ENCODE data around the gene ALK. TPM values are rescaled to one million over a fixed set of nuclear protein-coding genes. Genes with fewer than 3 reads are reported as not detected.

Gene ALK
- total and polyA plus RNA-seq, 2 experiments from 2014 or later: 0.35 TPM; not detected in 1

- H3F3A ChIP-seq (replicated peaks; ENCODE audit: low read depth): no peaks in the 10 kb centered on the region
- no peak overlapping the region for H3K27ac ChIP-seq (ENCODE audit: low read depth)
- no peaks in the 10 kb centered on the region for H3K27me3 ChIP-seq (ENCODE audit: insufficient read depth)
- H3K27ac Mint-ChIP-seq: no peak overlapping the region
- TF ChIP-seq EZH2 (IDR thresholded peaks at IDR 0.05; ENCODE audit: low read depth, unreplicated experiment) (no peak), ZNF462 (CRISPR knock-in tag; IDR thresholded peaks at IDR 0.05) (no peak), EZH2phosphoT487 (IDR thresholded peaks at IDR 0.05; ENCODE audit: unreplicated experiment) (no peak), POLR2AphosphoS5 (IDR thresholded peaks at IDR 0.05; ENCODE audit: low read depth) (no peak), NANOG (IDR thresholded peaks at IDR 0.05; ENCODE audit: borderline replicate concordance) (no peak), ZNF114 (CRISPR knock-in tag; IDR thresholded peaks at IDR 0.05) (no peak), CREB1 (CRISPR knock-in tag; IDR thresholded peaks at IDR 0.05; ENCODE audit: low read depth) (no peak), STAT1 (IDR thresholded peaks at IDR 0.05; ENCODE audit: unreplicated experiment) (no peak), JUNB (IDR thresholded peaks at IDR 0.05; ENCODE audit: unreplicated experiment) (no peak), ZNF331 (CRISPR knock-in tag; IDR thresholded peaks at IDR 0.05; ENCODE audit: low read depth) (no peak)
- TF ChIP-seq, protein P1, sequence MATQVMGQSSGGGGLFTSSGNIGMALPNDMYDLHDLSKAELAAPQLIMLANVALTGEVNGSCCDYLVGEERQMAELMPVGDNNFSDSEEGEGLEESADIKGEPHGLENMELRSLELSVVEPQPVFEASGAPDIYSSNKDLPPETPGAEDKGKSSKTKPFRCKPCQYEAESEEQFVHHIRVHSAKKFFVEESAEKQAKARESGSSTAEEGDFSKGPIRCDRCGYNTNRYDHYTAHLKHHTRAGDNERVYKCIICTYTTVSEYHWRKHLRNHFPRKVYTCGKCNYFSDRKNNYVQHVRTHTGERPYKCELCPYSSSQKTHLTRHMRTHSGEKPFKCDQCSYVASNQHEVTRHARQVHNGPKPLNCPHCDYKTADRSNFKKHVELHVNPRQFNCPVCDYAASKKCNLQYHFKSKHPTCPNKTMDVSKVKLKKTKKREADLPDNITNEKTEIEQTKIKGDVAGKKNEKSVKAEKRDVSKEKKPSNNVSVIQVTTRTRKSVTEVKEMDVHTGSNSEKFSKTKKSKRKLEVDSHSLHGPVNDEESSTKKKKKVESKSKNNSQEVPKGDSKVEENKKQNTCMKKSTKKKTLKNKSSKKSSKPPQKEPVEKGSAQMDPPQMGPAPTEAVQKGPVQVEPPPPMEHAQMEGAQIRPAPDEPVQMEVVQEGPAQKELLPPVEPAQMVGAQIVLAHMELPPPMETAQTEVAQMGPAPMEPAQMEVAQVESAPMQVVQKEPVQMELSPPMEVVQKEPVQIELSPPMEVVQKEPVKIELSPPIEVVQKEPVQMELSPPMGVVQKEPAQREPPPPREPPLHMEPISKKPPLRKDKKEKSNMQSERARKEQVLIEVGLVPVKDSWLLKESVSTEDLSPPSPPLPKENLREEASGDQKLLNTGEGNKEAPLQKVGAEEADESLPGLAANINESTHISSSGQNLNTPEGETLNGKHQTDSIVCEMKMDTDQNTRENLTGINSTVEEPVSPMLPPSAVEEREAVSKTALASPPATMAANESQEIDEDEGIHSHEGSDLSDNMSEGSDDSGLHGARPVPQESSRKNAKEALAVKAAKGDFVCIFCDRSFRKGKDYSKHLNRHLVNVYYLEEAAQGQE (IDR thresholded peaks at IDR 0.05; ENCODE audit: unreplicated experiment): no peak
- TF ChIP-seq, protein P2, sequence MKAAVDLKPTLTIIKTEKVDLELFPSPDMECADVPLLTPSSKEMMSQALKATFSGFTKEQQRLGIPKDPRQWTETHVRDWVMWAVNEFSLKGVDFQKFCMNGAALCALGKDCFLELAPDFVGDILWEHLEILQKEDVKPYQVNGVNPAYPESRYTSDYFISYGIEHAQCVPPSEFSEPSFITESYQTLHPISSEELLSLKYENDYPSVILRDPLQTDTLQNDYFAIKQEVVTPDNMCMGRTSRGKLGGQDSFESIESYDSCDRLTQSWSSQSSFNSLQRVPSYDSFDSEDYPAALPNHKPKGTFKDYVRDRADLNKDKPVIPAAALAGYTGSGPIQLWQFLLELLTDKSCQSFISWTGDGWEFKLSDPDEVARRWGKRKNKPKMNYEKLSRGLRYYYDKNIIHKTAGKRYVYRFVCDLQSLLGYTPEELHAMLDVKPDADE (IDR thresholded peaks at IDR 0.05): no peak
- TF ChIP-seq, protein P3, sequence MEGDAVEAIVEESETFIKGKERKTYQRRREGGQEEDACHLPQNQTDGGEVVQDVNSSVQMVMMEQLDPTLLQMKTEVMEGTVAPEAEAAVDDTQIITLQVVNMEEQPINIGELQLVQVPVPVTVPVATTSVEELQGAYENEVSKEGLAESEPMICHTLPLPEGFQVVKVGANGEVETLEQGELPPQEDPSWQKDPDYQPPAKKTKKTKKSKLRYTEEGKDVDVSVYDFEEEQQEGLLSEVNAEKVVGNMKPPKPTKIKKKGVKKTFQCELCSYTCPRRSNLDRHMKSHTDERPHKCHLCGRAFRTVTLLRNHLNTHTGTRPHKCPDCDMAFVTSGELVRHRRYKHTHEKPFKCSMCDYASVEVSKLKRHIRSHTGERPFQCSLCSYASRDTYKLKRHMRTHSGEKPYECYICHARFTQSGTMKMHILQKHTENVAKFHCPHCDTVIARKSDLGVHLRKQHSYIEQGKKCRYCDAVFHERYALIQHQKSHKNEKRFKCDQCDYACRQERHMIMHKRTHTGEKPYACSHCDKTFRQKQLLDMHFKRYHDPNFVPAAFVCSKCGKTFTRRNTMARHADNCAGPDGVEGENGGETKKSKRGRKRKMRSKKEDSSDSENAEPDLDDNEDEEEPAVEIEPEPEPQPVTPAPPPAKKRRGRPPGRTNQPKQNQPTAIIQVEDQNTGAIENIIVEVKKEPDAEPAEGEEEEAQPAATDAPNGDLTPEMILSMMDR (conservative IDR thresholded peaks at IDR 0.05; ENCODE audit: low read depth in 2 of 2): no peak
- H3K4me3 Mint-ChIP-seq: no peak overlapping the region
- H3K4me2 ChIP-seq: no peak overlapping the region
- no peaks in the 10 kb centered on the region for H3K36me3 ChIP-seq (ENCODE audit: insufficient read depth)
- no peaks in the 10 kb centered on the region for H3K4me1 Mint-ChIP-seq
- H3K4me1 ChIP-seq (ENCODE audit: insufficient read depth): no peaks in the 10 kb centered on the region
- H3K9me3 Mint-ChIP-seq: peaks cover 16% of the 10 kb centered on the region
- no peak overlapping the region for H2AFZ ChIP-seq
- no peaks in the 10 kb centered on the region for H3K79me2 ChIP-seq (replicated peaks; ENCODE audit: insufficient read depth)
- H3K27me3 Mint-ChIP-seq (ENCODE audit: insufficient read depth, low read depth, poor library complexity): peaks cover 4% of the 10 kb centered on the region
- no peaks in the 10 kb centered on the region for H4K20me1 ChIP-seq (replicated peaks; ENCODE audit: insufficient read depth)
- H3K36me3 Mint-ChIP-seq (ENCODE audit: low read depth): no peaks in the 10 kb centered on the region
- no peak for DNase-seq (ENCODE audit: low spot score)
- no peak overlapping the region for H3K4me3 ChIP-seq
- no peak for ATAC-seq
- H3K9me2 ChIP-seq (ENCODE audit: insufficient read depth): peaks cover 8% of the 10 kb centered on the region; the same call in 1 of the 2 replicates
These were observed 229.9 kb downstream of the ALK start for GRCh38 chr2:29691391-29691950.
